HG02938 (cell line): ENCODE measurements around the gene MORC4.
"Not testable (repeated sequence)": the region's sequence is repeated elsewhere in the genome, so short reads cannot be mapped to it uniquely, and the experiment has no call there.

Source experiments
- ATAC-seq: cut with Tn5 transposase; IDR thresholded peaks from one replicate; pipeline ENCODE4 v1.9.1; 2021; ENCODE audit warnings: mild to moderate bottlenecking, moderate library complexity; ENCODE audit not compliant: unreplicated experiment

Gene MORC4

DNA sequence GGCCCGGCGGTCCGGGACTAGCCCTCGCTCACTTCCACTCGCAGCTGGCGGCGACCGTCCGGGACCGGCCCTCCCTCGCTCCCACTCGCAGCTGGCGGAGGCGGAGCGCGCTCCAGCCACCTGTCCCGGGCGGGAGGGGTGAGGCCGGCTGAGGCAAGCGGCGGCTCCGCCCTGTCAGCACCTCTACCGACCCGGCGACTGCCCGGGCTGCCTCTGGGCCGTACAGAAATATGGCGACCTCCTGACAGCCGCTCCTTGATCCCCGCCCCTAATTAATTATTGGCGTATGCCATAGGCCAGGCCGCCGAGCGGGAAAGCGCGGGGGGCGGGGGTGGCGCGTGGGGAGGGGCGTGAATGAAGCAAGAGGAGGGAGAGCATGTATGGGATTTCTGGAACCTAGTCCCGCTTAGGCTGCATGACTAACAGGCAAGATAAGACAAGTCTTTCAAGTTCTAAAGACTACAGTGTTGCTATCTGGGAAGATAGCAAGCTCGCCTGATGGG lies at the start of gene MORC4:
Gene MORC4 (minus strand): TSS at position 200 of the 503 bp plus-strand sequence. CDS start 243 bp downstream, outside the sequence.
- peak; percentile 57 for ATAC-seq

DNA sequence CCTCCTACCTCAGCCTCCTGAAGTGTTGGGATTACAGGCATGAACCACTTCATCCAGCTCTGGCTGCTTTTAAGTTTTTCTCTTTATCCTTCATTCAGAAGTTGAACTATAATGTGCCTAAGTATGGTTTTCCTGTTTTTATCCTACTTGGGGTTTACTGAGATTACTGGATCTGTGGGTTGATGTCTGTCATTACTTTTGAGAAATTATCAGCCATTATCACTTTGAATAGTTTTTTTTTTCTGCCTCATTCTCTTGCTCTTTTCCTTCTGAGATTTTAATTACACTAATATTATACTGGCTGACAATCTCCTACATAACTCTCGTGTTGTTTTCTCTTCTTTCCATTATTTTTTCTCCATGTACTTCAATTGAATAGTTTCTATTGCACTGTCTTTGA lies 47.6 kb upstream of the MORC4 start:
- no peak for ATAC-seq

DNA sequence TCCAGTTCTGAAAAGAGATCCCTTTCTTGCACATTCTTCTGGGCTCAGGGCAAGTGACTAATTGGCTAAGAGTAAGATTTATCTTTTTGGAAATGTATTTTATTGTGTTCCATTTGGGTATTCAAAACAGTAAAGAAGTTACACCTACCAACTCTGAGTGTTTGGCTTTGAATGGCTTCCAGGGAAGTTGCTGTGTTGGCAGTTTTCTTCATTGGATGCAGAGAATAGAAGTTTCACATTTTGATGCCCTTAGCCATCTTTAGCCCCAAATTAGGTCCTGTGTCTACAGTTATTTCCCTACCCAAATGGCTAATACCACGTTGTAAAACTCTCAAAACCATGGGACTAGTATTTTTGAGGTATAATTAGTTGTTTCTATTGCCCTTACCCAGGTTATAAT lies 29.7 kb upstream of the MORC4 start:
- no peak for ATAC-seq

DNA sequence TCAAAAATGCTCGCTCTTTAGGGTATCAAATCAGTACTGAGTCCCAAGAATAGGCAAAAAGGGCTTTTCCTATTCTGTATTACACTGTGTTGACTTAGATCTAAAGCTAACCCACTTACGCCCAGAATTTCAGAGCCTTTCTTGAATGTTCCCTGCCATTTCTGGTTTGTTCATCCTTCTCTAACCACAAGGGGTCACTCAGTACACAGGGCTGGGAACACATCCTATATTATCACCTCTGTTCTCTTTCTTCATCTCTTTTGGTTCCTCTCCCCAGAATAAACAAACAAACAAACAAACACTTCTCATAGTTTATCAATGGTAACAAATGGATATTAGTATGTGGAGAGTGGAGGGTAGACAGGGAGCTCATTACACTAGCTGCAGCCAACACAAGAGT lies 25.5 kb upstream of the MORC4 start:
- ATAC-seq: no peak

DNA sequence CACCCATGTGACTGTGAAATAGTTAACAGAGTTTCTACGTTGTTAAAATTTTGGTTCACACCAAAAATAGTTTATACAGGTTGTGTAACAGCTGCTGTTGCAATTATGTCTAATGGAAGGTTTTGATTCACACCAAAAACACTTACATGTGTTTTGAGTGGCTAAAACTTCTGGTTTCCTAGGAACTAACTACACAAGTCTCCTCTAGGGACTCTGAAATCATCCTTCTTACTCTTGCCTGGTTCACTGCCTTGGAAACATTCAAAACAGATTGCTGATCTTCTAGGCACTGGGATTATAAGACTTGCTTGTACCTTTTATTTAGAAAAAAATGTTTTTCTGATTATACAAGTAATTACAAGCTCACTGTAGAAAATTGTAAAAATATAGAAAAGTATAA lies 14.9 kb upstream of the MORC4 start:
- no peak for ATAC-seq

DNA sequence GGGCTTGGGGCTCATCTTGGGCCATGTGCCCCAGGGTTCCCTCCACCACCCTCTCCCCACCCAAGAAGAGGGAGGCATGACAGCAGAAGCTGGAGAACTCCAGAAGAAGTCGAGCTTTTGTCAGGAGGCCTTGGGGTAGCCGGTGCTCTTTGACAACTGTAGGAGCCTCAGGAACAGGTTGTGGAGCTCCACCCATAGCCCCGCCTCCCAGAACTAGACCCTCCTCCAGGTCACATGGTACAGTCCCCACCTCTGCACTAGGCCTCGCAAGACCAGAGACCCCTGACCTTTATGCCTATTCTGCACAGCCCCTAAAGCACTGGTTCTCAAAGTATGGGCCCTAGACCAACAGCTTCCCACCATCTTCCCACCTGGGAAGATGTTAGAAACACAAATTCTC lies 8.0 kb upstream of the MORC4 start:
- no peak for ATAC-seq

DNA sequence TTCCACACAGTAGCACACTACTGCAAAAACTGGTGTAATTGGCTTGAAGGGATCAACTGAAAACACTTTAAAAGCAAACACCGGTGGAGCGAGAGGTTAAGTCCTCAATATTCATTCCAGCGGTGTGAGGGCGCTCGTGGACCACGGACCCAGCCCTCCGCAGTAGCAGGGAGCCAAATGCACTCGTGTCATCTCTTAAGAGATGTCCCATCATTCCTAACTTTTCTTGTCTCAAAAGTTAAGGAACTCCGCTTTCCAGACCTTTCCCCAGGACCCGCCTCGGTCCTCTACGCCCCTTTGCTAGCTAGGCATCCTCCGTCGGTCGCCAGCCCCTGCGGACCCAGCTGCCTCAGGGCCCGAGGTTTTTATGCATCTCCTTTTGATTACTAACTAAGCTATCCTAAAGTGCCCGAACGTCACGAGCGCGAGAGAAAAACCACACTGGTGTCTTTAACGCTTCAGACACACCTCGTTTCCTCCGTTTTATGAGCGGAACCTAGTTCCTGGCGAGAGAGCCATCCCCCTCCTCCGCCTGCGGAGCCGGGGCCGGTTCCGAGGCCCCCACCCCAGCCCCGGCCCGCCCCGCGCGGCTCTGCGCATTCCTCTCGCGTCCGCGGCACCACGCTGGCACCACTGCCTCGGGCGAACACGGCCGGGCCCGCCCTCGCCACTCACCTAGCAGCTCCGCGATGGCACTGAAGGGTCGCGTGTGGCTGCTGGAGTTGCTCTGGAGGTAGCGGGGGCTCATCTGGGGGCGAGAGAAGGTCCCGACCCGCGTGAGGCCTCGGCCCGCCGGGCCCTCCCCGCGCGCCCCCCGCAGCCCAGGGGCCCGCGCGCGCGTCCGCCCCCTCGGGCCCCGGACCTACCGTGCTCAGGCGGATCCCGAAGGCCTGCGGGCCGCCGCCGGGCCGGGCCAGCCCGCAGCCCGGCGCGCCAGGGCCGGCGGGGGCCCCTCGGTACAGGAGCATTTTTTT lies 723 bp downstream of the MORC4 start:
- peak; percentile 51 for ATAC-seq

DNA sequence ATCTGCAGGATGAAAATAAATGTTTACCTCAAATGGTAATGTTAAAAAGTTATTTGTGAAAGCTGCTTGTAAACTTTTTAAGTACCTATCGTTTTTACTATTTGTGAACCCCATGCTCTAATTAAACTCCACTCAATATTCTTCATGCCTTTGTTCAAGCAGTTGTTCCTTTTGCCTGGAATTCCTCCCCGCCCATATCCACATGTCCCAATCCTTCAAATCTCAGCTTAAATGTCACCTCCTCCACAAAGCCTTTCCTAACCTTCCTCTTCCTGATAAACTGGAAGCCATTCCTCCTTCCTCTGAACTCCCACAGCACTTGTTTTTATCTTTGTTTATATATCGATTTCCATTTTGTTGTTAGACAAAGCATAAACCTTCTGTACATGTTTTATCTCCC lies 2.4 kb downstream of the MORC4 start:
- no peak for ATAC-seq

DNA sequence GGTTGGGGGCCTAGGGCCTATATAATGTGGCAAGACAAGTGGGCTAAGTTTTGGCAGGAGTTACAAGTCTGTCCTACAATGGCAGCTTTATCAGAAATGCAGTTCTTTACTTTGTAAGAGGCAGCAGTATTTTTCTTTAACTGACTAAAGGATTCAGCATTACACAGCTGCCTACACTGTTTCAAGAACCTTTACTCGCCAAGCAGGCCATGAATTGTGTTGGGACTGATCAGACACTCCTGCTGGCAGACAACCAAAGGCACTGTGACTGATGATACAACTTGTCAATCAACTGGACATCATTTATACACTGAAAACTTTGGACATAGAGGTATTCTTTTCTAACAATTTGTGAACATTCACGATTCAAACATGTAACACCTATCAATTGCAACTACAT lies 4.3 kb downstream of the MORC4 start:
- no peak for ATAC-seq

DNA sequence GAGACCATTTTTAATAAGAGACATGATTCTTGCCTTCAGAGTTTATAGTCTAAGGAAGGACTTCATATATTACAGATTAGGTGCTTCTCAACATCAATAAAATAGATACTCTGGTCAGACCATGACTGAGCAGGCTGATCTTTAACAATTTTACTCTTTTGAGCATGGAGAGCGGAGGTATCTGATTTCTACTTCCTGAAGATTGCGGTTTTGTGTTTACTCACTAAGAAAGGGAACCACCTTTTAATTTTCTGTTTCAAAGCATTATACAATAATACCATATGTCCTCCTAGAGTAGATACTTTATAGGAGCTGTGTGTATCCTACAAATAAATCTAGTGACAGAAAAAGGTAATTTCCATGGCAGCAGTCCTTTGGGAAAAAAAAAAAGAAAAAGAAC lies 12.5 kb downstream of the MORC4 start:
- ATAC-seq: no peak

DNA sequence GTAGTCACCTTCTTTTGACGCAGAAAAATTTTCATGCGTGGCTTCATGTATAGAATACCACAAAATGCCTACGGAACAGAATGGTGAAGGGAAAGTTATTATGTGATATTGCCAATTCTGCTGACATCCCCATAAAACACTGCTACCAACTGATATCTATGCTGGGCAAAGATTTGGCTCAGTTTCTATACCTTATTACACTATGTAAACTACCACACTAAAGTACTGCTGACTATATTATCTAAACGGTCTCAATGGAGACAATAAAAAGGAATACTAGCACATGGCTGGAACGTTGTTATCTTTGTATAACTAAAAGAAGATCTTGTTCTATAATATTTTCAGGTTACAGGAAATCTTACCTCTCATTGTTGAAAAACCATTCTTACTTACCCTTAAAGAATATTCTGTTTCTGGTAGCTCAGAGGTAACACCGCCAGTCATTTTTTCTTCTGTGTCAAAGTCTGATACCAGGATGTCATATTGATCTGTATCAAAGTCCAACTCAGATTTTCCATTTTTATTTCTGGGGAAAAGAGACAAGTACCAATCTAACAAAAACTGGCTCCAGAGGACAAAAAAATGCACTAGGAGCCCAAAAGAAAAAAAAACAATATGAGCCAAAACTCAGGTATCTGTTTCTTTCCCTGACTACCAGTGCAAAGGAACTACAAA lies 18.9 kb downstream of the MORC4 start:
- no peak for ATAC-seq

DNA sequence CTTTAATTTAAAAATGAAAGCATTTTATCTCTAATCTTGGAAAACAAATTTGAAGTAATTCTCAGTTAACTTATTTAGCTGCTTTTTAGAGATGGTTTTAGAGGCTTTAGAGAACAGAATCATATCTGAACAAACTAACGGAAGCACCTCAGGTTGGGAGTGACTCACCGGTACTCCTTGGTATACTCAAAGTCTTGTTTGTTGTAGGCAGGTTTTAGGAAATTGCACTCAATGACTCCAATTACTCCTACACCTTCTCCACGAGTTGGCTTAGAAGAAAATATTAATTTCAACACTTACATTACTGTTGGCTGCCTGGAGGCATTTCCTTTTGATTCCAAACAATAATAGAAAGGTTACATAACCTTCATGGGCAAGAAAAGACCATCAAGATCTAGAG lies 23.6 kb downstream of the MORC4 start:
- no peak for ATAC-seq

DNA sequence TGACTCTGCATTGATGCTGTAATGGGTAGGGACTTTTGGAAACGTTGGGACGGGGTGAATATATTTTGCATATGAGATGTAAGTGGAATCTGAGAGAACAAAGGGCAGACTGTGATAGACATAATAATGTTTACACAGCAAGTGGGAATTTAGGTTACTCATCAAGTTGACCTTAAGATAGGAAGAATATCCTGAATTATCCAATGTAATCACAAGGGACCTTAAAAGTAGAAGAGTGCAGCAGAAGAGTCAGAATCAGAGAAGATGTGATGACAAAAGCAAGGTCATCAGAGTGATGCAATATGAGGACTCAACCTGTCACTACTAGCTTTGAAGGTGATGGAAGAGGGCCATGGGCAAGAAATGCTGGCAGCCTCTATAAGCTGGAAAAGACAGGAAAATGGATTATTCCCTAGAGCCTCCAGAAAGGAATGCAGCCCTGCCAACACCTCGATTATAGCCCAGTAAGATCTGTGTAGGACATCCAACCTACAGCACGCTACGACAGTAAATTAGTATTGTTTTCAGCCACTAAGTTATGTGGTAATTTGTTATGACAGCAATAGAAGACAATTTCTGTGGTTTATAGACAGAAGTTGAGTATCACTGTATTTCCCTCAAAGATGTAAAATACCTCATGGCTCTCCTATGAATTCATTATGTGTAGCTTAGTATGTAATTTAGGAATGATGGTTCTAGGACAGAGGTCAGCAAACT lies 26.4 kb downstream of the MORC4 start:
- ATAC-seq: no peak

DNA sequence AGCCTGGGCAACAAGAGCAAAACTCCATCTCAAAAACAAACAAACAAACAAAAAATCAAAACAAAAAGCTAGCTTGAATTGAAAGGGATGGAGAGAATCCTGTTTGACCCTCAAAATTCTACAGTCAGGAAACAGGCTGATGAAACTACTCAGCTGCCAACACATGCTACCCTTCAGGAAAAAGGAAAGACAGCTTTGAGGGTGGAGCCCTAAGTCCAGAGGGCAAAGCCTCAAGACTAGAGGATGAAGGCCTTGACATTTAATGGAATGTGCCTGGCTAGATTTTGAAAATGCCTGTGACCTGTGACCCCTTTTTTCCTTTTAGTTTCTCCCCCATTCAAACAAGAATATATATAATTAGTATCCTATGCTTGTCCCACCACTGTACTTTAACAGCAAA lies 27.1 kb downstream of the MORC4 start:
- no peak for ATAC-seq

DNA sequence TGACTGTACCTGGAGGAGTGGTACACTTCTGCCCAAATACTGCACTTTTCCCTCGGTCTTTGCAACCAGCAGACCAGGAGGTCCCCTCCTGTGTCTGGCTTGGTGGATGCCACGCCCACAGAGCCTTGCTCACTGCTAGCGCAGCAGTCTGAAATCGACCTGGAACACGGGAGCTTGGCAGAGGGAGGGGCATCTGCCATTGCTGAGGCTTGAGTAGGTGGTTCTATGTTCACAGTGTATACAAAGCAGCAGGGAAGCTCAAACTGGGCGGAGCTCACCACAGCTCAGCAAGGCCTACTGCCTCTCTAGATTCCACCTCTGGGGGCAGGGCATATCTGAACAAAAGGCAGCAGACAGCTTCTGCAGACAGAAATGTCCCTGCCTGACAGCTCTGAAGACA lies 33.5 kb downstream of the MORC4 start:
- ATAC-seq: not testable (repeated sequence)

DNA sequence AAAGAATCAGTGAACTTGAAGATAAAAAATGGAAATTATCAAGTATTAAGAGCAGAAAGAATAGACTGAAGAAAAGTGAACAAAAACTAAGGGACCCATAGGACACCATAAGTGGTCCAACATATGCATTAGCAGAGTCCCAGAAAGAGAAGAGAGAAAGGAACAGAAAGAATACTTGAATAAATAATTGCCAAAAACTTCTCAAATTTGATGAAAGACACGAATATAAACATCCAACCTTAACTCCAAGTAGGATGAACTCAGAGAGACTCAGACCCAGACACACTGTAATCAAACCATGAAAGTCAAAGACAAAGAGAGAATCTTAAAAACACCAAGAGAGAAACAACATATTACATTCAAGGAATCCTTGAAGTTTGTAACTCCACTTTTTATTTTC lies 35.7 kb downstream of the MORC4 start:
- ATAC-seq: no peak

DNA sequence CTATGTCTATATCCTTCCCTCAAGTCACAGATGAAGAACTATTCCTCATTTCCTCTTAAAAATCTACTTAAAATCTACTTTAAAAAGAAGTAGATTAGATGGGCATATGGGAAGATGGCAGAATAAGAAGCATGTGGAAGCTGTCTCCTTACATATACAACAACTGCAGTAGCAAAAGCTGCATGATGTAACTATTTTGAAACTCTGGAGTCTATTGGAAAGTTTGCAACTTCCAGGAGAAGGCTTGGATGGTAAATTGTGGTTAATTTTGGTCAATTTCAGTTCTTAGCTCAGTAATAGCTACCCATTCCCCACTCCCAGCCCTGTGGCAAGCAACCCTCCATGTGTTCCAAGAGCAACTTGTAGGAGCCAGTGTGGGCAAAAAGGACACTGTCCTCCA lies 36.9 kb downstream of the MORC4 start:
- no peak for ATAC-seq

DNA sequence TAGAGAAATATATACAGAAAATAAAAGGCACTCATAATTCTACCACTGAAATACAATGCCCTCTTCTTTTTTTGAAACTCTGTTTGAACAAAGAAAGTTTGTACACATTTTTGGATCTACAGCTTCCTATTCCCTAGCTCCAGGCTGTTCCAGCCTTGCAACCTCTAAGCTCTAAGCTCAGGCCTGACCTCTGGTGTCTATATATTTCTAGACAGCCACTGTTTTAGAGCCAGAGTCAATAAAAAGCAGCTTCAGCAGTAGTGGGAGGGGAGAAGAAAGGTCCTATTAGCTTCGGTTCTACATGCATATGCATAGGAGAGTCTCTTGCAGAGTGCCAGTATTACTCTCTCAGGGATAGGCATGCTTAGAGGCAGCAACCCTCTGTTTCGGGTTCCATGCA lies 40.1 kb downstream of the MORC4 start:
- no peak for ATAC-seq

DNA sequence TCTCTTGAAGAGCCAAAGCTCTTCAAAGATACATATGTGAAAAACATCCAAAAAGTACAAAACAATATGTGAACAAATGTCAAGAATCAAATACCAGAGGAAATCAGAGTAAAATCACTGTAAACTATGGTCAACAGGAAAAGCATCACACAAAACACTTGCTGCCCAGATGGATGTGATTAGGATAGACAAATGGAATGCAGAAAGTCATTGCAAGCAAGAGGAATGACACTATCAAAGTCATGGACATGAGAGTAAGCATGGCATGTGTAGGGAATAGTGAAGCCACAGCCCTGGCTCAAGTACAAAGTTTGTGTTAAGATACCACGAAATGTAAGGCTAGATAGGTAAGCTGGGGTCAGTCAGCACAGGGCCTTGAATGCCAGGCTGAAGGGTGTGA lies 42.2 kb downstream of the MORC4 start:
- no peak for ATAC-seq

DNA sequence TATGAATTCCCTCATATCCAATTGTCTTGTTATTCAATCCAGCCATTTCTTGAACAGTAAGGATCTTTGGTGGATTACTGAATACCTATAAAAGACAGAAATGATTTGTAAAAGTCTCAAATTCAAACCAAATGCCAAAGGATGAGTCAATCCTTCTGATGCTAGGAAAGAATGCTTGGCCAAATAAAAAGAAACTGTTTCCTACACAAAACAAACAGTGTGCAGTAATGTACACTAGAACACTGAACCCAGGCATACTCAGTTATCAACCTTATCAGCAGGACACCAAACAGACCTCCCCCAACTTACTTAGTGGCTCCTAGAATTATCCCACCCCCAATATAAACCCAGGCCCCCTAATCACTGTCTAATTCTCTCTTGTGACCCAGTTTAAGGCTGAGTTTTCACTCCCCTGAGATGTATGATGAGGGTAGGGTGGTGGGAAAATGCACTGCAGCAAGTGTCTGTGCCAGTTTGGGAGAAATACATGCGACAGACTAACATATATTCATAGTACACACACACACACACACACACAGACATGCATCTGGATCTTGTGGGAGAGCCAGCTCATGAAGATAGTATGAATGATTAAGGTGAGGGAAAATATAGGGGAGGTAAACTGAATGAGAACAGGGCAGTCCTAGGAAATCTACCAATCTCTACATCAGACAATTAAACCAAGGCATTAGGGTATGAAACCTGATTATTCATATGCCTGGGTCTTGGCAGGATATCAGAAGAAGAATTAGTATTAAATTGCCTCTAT lies 44.8 kb downstream of the MORC4 start:
- no peak for ATAC-seq

DNA sequence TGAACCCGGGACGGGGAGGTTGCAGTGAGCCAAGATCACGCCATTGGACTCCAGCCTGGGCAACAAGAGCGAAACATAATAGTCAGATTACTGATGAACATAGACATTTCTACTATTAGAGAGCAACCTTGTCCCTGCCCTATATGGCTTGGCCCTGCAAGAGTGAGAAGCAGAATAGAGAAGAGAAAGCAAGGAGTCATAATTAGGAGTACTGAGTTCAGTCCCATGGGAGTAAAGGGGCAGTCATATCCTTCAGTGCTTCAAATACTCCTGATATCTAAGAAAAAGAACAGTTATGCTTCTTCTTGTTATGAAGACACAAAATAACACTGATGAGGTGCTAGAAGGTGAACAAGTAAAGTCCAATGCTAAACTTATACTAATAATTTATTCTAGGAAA lies 46.0 kb downstream of the MORC4 start:
- no peak for ATAC-seq
